Smooth muscle cell (in vitro differentiated cells): ENCODE data around the gene TPK1. TPM values are rescaled to one million over a fixed set of nuclear protein-coding genes. Genes with fewer than 3 reads are reported as not detected.
A peak's percentile ranks its signal among the peaks of the same experiment; 100 is the strongest.

Experiments
- DNase-seq: peaks from one replicate; lab custom pipeline; 2025; ENCODE audit not compliant: unreplicated experiment; lab: John Stamatoyannopoulos, UW
- H2AFZ ChIP-seq: fragments of 200-600 bp; sonication (generic); 2 replicates; pipeline ENCODE4 v1.6.0; 2016; ENCODE audit warnings: antibody characterized with exemption, low read depth, mild to moderate bottlenecking
- H3F3A ChIP-seq: fragments of 200-600 bp; sonication (generic); 2 replicates; pipeline ENCODE4 v1.6.0; 2017; ENCODE audit warnings: antibody characterized with exemption, low read depth
- H3K27ac ChIP-seq: fragments of 200-600 bp; sonication (generic); 2 replicates; pipeline ENCODE4 v1.5.1; 2016; ENCODE audit warnings: low read depth, mild to moderate bottlenecking
- H3K27me3 ChIP-seq: fragments of 200-600 bp; sonication (generic); 2 replicates; pipeline ENCODE4 v1.6.1; 2016; ENCODE audit warnings: low read depth, mild to moderate bottlenecking
- H3K36me3 ChIP-seq: fragments of 200-600 bp; sonication (generic); 2 replicates; pipeline ENCODE4 v1.5.1; 2016; ENCODE audit warnings: low read depth
- H3K4me1 ChIP-seq: fragments of 200-600 bp; sonication (generic); 2 replicates; pipeline ENCODE4 v1.5.1; 2016; ENCODE audit warnings: low read depth
- H3K4me2 ChIP-seq: fragments of 200-600 bp; sonication (generic); 2 replicates; pipeline ENCODE4 v1.6.0; 2016; ENCODE audit warnings: mild to moderate bottlenecking
- H3K4me3 ChIP-seq: fragments of 200-600 bp; sonication (generic); 2 replicates; pipeline ENCODE4 v1.5.1; 2016; ENCODE audit warnings: mild to moderate bottlenecking
- H3K79me2 ChIP-seq: fragments of 200-600 bp; sonication (generic); 2 replicates; pipeline ENCODE4 v1.6.0; 2016; ENCODE audit warnings: low read depth, mild to moderate bottlenecking
- H3K9ac ChIP-seq: fragments of 200-600 bp; sonication (generic); 2 replicates; pipeline ENCODE4 v1.6.0; 2016; ENCODE audit warnings: low read depth
- H3K9me3 ChIP-seq: fragments of 200-600 bp; sonication (generic); replicated peaks from 2 replicates; pipeline ENCODE4 v1.5.1; 2016; ENCODE audit warnings: low read depth
- H4K20me1 ChIP-seq: fragments of 200-600 bp; sonication (generic); 2 replicates; pipeline ENCODE4 v1.6.0; 2016; ENCODE audit warnings: low read depth
- CTCF ChIP-seq: fragments of 200-600 bp; sonication (generic); IDR thresholded peaks from 2 replicates; pipeline ENCODE4 v1.5.1; 2017; ENCODE audit warnings: borderline replicate concordance, mild to moderate bottlenecking, antibody characterized with exemption; ENCODE audit not compliant: insufficient read depth, poor library complexity, severe bottlenecking
- WGBS: methylation state at CpG from one replicate; pipeline ENCODE4 v1.1.7; 2016; ENCODE audit warnings: low lambda C conversion rate; 5-methylcytosine and 5-hydroxymethylcytosine counted together
- polyA plus RNA-seq: library from polyadenylated mRNA; unstranded; fragments of >200 nt; fragmentation: Nextera tagmentation; extraction: Ambion mirVana; gene quantifications from 2 replicates; pipeline ENCODE4 v1.2.1, GENCODE V29; 2016
- total RNA-seq: library from RNA; depleted of rRNA; stranded (reverse); fragments of >200 nt; gene quantifications from 2 replicates; pipeline ENCODE4 v1.2.3, GENCODE V29; 2014

TPK1 gene
- total and polyA plus RNA-seq, 2 experiments from 2014 or later = 1.2 to 1.9 TPM

GRCh38 chr7:144473908-144474307, 361.9 kb downstream of the TPK1 start:
- no peaks in the 10 kb centered on the region for H3K36me3 ChIP-seq
- TF ChIP-seq CTCF = no peak

GRCh38 chr7:144470078-144470477, 365.8 kb downstream of the TPK1 start:
- Histone ChIP-seq H3K4me1 (peaks cover 2% of the 10 kb centered on the region), H3K36me3 (no peaks in the 10 kb centered on the region), H3K9ac (peak overlapping the region; percentile 65), H3K27ac (peak overlapping the region; percentile 85), H3K4me3 (no peak overlapping the region), H4K20me1 (no peaks in the 10 kb centered on the region), H3K4me2 (peak overlapping the region; percentile 8), H3K9me3 (no peaks in the 10 kb centered on the region), H3K27me3 (no peaks in the 10 kb centered on the region), H2AFZ (no peak overlapping the region), H3K79me2 (no peaks in the 10 kb centered on the region), H3F3A (no peaks in the 10 kb centered on the region)
- no peak for DNase-seq
- TF ChIP-seq CTCF = no peak

More at GRCh38 chr7:144473908-144474307, 361.9 kb downstream of the TPK1 start:
- DNase-seq = no peak
- Histone ChIP-seq H4K20me1 (no peaks in the 10 kb centered on the region), H2AFZ (no peak overlapping the region), H3K79me2 (no peaks in the 10 kb centered on the region), H3K27me3 (no peaks in the 10 kb centered on the region), H3K9me3 (no peaks in the 10 kb centered on the region), H3K27ac (no peak overlapping the region), H3K4me2 (no peak overlapping the region), H3F3A (no peaks in the 10 kb centered on the region), H3K4me1 (peaks cover 8% of the 10 kb centered on the region), H3K9ac (no peak overlapping the region), H3K4me3 (no peak overlapping the region)
- WGBS = 97% methylated on average over 1 of the region's 1 CpG

DNA sequence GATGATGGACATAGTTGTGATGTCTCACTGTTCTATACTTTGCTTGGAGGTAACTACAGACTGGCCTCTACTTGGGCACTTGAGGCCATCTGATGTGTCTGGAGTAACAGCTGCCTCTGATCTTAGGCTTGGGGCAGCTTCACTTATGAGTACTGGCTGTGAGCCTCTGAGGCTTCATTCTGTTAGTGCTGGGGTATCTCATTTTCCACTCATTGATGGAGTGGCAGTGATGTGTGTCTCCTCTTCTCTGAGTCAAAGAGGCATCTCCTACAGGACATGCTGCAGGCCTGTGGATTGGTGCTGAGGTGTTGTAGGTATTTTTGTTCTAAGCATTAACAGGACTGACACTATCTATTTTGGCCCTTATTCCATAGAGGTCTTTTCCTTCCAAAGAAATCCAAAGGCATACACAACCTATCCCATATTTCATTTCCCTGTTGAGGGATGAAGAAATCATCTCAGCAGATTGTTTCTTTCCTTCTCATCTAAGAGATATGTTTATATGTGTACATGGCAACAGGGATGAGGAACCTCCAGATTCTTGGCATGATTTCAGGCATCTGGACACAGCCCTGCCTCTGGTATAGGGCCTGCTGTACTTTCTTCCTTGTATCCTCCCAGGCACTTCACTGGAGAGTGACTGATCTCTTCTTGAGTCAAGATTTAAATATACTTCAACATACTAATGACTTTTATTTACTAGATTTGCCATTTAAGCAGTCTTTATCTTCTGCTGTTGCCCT, 366.7 kb downstream of the TPK1 start:
- H3K4me2 ChIP-seq = no peak overlapping the region
- H3K27me3 ChIP-seq = no peaks in the 10 kb centered on the region
- no peaks in the 10 kb centered on the region for H3K36me3 ChIP-seq
- H3K4me3 ChIP-seq = no peak overlapping the region
- DNase-seq = no peak
- TF ChIP-seq CTCF = no peak
- peak overlapping the region; percentile 65 for H3K9ac ChIP-seq
- peak overlapping the region; percentile 85 for H3K27ac ChIP-seq
- H2AFZ ChIP-seq = no peak overlapping the region
- H3K79me2 ChIP-seq = no peaks in the 10 kb centered on the region
- H3K9me3 ChIP-seq = no peaks in the 10 kb centered on the region
- H4K20me1 ChIP-seq = no peaks in the 10 kb centered on the region
- H3F3A ChIP-seq = no peaks in the 10 kb centered on the region
- no peaks in the 10 kb centered on the region for H3K4me1 ChIP-seq

DNA sequence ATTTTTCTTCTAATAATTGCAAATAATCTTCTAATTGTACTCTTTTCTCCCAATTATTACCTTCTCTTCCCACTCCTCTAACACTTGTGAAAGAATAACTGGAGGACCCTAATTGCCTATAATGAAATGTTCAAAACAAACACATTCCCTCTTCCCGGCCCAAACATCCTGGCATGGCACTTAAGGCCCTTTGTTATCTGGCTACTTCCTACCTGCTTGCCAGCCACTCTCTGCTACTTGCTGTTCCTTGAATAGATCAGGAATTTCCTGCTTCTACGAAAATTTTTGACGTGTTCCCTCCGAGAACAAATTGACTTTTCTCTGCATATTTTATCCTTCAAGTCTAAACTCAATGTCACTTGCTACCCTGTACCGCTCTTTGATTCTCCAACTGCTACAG, 376.2 kb downstream of the TPK1 start:
- no peaks in the 10 kb centered on the region for H3K79me2 ChIP-seq
- H3K36me3 ChIP-seq = no peaks in the 10 kb centered on the region
- no peak overlapping the region for H2AFZ ChIP-seq
- H4K20me1 ChIP-seq = no peaks in the 10 kb centered on the region
- H3K9me3 ChIP-seq = no peaks in the 10 kb centered on the region
- 84% methylated on average over 5 of the region's 5 CpGs for WGBS
- TF ChIP-seq CTCF = no peak
- H3K27me3 ChIP-seq = no peaks in the 10 kb centered on the region
- H3K4me3 ChIP-seq = no peak overlapping the region
- H3K4me1 ChIP-seq = no peaks in the 10 kb centered on the region
- H3F3A ChIP-seq = no peaks in the 10 kb centered on the region
- DNase-seq = no peak
- no peak overlapping the region for H3K27ac ChIP-seq
- H3K4me2 ChIP-seq = no peak overlapping the region
- H3K9ac ChIP-seq = no peak overlapping the region
